Putamen (tissue), 1 donor: ENCODE results near the gene UBE2E2.

Source experiments
- DNase-seq: peaks from one replicate; pipeline ENCODE4 v3.0.0-alpha.2; 2016; ENCODE audit warnings: low spot score

Gene UBE2E2

DNA sequence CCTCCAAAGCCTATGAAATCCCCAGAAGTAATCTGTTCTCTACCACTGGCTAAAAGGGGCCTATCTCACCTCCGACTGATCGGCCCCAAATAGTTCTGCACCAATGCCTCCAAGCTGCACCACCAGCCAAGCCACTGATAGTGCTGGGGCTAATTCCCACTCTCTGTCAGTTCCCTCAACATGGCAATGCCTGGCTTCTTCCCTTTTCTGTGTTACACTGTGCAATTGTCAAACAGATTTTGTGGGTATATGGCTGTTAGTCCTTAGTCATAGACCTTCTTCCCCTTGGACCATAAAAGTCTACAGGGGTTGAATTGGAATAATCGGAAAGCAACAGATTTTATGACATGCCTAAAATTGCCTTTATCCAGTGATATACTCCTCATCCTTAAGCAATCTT, 9.3 kb upstream of the UBE2E2 start:
- no peak for DNase-seq

DNA sequence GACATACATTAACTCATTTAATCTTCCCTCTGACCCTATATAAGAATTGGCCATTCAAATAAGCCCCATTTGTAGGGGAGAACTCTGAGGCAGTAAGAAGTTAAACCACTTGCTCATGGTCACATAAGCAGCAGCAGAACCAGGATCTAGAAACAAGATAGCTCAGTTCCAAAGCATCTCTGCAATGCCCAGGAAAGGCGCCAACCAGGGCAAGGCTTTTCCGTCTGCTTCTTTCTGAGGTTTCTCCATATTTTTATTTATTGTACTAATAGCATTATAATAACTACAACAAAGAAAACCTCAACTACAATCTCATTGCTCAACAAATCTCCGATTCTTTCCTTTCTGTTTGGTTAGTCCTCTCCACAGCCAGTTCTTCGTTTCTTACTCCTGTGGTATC, 4.3 kb upstream of the UBE2E2 start:
- no peak for DNase-seq

DNA sequence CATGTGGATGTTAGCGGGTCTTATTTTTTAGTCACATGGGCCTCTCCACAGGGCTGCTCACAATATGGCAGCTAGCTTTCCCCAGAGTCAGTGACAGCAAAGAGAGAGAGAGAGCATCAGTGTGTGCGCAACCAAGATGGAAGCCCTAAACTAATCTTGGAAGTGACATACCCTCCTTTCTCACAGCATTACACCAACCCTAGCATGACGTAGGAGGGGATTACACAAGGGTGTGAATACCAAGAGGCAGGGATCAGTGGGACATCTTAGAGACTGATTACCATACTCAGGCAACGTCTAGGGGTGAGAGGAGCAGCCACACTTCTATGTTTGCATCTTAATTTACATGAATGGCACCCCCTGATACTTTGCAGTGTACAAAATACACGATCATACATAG, 3.5 kb upstream of the UBE2E2 start:
- DNase-seq = no peak

DNA sequence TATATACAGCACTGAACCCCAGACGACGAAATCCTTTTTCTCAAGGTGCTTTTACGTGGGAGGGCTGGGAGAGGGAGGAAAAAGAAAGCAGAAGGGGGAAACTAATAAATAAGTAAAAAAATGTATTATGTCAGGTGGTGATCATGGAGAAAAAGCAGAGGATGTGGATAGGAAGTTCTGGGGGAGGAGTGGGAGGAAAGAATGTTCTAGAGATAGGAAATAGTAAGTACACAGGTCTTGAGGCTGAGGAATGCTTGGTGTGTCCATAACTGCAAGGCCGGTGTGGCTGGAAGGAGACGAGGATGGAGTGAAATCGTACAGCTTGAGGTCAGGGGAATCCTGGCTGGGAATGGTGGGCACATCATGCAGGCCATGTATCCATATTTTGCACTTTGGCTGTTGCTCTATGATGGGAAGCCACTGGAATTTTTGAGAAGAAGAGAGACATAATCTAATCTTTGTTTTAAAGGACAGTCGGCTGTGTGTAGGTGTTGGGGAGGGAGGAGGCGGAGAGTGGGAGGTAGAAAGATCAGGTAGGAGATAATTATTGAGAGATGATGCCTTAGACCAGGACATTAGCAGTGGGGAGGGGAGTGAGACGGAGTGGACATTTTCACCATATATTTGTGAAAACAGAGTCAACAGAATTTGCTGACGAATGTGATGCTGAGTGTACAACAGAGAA, 1.8 kb upstream of the UBE2E2 start:
- no peak for DNase-seq

DNA sequence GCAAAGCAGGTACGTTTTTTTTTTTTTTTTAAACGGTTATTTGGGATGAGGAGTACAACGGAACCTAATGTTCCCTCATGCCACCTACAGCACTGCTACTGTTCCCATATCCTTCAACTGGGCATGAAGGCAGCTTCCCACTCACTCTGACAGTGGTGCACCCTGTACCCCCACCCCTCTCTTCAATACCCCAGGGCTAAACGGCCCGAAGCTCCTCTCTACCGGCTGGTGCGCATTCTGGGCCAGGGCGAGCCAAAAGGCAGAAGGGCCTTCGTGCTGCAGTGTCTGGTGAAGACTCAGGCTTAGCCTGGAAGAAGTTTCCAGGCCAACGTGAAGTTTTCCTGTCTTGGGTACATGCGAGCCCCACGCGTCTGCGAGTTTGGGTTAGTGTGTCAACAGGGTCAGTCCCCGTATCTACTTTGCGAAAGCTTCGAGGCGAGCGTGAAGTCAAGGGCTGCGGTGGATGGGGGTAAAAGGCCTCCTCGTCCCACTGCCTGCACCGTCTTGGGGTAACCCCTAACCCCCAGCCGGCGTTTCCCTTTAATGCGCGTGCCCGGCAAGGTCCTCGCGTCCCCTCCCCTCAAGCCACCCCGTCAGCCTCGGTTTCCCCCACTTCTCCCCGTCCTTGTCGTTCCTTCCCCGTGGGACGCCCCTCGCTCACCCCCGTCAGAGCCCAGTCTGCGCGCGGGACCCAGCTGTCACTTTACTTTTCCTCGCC, 765 bp upstream of the UBE2E2 start:
- DNase-seq = no peak

DNA sequence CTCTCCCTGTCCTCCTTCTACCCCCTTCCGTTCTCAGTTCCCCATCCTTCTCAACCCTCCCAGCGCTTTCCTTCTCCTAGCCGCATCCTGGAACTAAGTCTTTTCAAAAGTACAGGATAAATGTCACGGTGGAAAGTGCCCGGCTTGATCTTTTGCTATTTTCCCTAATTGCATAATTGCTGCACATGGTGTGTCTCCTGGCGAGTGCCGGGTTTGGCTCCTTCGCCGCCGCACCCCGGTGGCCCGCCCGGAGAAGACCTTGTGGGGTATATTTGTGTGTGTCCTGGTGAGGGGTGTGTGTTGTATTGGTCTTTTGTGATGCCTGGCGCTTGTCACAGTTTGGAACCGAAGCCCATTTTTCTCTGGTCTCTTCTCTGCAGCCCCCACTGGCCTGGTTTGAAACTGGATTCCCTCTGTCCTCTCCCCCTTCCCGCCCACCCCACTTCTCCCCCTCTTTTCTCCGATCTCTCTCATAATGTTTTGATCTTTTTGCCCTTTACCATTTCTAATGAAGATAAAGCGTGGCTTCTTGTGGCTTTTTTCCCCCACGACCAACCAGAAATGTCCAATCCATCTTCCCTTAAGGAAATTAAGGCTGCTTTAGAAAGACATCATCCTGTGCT, 692 bp downstream of the UBE2E2 start:
- peak; percentile 45 for DNase-seq

DNA sequence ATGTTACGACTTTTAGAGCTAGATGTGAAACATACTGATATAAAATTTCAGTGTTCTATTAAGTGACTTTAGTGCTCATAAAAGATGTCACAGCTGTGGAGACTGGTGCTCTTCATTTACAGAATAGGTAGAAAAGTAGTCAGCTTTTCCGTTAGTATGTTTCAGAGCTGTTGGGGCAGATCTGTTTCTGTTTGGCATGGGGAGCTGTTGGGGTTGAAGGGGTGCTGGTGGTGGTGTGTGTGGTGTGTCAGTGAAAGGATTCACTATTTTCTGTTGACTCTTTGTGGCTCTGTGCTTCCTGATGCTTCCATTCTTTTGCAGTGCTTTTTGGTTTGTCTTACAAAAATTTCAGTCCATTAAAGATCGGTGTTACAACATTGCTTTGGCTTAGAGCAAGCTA, 3.2 kb downstream of the UBE2E2 start:
- no peak for DNase-seq

DNA sequence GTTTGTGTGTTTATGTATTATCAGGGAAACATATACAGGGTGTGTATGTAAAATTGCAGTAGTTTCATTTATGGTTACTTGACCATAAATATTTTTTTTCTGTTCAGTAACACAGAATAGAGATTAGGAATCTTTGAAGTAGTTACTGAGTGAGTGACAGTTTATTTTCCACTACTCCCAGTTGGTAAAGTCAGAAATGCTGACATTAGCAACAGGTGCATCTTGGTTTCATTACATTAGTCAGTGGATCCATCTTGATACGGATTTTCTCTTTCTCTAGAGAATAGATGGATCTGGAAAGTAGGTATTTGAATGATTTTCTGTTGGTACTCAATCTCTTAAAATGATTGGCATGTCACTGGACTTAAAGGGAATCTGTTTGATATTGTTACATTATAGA, 6.0 kb downstream of the UBE2E2 start:
- DNase-seq = no peak

DNA sequence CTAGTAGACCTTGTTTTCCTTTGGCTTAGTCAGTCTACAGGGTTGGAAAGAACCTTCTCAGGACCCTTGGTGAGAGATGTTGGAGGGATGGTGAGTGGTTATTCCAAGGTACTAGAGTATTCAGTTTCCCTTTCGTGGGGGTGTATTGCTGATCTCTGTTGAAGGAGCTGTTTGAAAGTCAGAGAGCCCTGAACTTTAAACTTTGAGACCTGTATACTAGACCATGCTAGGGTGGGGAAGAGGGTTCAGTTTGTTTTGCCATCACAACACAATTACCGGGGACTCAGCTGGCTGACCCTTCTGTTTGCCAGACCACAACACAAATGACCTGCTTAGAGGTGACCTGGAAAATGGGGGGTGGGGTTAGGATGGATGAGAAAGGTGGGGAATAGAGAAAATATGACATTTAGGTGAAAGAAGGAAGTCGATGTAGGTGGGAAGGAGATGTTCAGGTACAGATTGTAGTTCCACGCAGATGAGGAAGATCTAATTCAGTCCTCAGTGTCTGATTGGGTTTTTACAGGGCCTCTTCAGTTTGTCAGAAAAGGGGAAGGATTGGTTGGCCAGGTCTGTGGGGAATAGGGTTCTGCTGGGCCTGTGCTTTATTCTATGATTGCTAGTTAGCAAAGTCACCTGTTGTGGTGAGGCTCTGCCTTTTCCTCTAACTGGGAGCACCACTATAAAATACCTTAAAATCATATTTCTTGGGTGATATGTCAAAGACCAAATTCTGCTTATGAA, 6.8 kb downstream of the UBE2E2 start:
- DNase-seq = no peak

DNA sequence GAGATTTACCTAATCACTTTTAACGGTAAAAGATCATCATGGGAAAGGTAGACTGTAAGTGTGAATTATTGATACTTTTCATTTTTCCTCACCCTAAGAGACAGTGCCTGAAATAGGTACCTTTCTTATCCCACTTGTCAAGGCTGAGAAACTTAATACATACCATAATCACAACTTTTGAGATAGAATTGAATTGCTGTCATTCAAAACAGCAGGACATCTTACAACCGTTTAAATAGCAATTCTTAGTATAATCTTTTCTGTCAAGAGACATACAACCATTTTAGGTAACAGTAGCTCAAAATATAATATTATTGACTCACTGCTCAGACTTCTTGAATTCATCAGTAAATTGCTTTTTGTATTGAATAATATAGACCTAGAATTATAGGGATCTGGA, 10.7 kb downstream of the UBE2E2 start:
- DNase-seq = no peak

DNA sequence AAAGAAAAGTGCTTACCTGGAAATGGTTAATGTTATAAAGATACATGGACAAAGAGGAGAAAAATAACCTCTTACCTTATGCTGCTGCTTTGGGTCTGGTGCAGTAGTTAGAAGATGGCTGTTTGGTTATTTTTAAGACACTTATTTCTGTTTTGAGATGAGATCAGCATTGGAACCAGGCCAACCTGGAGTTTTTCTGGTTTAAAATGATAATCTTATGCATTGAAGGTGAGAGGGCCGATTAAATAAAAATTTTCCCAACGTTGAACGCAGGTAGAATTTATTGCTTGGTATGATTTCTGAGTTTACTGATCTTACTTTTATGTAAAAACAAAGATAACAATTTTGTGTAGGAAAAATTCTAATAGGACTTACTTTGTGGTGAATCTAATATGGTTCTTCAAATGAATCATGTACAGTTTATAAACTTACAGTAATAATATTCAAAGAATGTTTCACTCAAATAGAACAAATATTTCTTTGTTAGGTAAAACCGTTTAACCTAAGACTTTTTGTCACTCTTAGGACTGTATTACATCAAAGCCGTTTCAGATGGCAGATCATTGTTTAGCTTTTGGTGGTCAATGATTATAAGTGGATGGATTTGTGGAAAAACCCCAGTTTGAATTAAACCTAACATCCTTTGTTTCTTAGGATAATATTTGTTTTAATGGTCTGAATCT, 14.9 kb downstream of the UBE2E2 start:
- no peak for DNase-seq

DNA sequence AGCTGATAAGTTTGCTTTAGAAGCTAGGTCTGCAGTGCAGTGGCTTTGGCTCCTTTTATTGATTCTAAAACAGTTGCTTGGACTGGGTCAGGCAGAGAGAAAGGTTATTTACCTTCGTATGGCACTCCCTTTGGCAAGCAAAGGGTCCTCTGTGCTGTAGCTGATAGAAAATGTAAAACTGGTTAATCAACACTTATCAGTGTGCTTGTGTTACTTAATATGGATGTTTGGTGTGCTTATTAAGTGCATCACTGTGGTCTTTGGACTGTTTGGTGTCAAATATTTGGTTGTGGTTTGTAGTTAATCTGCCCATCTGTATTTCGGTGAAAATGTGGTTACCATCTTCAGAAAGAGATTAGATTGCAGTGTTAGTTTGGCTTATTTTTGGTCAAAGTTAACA, 16.0 kb downstream of the UBE2E2 start:
- no peak for DNase-seq

DNA sequence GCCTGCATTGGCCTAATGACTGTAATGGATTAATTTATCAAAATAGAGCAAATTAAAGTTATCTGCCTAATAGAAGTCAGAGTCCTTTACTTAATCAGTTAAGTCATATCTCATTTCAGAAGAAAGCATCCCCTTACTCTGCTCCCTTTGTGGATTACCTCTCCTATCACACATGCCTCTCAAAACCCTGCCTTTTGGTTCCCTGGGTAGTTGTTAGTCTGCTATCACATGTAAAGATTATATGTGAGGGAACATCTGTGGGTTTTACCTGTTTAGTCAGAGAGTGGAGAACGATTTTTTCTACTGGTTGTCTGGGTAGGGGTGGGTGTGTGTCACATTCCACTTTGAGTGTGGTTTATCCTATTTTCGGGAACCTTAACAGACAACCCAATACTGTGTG, 16.4 kb downstream of the UBE2E2 start:
- DNase-seq = no peak

DNA sequence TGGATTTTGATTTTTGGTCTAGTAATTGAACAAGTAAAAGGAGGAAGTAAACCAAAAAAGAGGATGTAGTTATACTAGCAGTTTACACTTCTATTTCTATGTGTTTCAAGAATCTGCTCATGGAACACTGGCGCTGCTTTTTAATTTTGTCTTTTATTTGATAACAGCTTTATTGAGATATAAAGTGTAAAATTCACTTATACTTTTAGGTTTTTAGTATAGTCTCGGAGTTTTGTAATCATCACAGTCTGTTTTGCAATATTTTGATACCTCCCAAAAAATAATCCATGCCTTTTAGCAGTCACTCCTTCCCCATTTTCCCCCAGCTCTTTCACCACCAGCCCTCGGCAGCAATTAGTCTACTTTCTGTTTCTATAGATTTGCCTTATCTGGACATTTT, 18.0 kb downstream of the UBE2E2 start:
- no peak for DNase-seq

DNA sequence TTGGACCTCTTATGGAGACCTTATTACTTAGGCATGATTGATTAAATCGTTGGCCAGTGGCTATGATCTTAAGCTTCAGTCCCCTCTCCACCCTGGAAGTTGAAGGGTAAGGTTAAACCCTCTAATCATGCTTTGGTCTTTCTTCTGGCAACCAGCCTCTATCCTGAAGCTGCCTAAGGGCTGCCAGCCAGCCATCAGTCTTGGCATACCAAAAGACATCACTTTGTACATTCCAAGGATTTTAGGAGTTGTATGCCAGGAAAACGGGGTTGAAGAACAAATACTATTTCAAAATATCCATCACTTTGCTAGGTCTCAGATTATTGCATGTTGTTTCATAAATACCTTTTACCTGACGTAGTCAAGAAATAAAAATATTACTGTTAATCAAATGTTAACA, 28.9 kb downstream of the UBE2E2 start:
- DNase-seq = no peak

DNA sequence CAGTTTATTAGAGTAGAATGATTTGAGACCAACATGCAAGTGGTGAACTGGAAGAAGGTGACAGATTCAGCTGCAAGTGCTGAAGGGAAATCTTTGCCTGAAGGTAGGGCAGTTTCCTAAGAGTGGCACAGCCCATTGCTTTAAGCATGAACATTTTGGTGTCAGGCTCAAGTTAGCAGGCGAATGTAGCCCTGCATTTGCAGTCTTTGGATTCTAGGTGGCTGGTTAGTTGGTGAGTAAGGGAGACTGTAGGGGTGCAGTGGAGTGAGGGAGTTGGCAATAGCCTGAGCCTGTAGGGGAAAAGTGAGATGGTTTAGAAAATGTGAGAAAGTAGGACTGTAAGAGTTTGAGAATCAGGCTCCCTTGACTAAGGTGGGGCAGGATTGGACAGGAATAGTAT, 29.7 kb downstream of the UBE2E2 start:
- no peak for DNase-seq

DNA sequence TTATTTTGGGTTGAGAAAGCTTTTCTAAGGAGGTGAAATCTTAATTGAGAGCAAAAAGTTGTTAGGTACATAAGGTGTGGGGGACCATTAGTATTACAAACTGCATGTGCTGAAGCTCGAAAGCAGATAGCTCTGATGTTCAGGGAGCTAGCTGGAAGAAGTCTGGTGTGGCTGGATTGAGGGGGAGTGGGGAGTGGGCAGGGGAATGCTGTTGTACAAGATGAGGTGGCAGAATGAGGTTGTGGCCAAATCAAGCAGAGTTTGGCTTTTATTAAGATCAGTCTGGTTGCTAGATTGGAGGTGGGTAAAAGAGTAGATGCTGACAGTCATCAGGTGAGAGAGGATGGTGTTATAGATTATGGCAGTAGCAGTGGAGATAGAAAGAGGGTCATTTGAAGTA, 32.1 kb downstream of the UBE2E2 start:
- DNase-seq = no peak

DNA sequence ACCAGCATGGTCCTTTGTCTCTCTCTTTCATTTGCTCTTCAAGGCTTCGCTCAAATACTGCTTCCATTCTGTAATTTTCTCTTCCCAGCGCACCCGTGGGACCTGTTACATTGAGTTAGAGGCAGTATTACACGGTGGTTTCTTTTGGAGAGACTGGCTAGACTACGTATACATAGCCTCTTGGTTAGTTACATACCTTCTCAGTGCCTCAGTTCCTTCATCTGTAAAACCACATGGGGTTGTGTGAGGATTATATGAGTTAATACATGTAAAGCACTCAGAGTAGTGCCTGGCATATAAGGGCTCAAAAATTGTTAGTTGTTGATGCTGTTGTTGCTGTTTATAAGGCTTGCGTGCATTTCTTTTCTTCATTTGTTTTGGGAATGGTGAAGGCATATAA, 33.8 kb downstream of the UBE2E2 start:
- DNase-seq = no peak

DNA sequence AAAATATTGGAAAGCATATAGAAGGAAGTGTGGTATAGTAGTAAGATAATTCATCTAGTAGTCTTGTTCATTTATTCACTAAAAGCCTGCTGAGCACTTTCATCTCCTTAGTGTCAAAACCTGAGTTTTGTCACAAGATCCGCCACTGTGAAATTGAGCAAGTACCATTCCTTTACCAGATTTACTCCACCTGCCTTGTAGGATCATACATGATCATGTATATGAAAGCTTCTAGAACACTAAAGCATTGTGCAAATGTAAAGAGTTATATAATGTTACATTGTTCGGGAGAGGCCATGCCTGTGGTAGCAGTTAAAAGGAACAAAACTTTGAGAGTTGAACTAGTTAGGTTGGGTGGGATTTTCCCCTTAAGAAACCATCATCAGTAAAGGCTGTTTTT, 35.0 kb downstream of the UBE2E2 start:
- DNase-seq = no peak

DNA sequence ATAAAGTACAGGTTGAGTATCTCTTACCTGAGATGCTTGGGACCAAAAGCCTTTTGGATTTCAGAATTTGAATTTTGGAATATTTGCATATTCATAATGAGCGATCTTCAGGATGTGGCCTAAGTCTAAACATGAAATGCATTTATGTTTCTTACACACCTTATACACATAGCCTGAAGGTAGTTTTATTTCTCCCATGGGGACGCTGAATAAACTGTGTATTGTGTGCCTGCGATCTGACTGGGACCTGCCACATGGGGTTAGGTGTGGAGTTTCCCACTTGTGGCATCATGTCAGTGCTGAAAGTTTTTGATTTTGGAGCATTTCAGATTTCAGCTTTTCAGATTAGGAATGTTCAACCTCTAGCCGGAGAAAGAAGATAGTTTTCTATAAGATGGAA, 35.5 kb downstream of the UBE2E2 start:
- DNase-seq = no peak

DNA sequence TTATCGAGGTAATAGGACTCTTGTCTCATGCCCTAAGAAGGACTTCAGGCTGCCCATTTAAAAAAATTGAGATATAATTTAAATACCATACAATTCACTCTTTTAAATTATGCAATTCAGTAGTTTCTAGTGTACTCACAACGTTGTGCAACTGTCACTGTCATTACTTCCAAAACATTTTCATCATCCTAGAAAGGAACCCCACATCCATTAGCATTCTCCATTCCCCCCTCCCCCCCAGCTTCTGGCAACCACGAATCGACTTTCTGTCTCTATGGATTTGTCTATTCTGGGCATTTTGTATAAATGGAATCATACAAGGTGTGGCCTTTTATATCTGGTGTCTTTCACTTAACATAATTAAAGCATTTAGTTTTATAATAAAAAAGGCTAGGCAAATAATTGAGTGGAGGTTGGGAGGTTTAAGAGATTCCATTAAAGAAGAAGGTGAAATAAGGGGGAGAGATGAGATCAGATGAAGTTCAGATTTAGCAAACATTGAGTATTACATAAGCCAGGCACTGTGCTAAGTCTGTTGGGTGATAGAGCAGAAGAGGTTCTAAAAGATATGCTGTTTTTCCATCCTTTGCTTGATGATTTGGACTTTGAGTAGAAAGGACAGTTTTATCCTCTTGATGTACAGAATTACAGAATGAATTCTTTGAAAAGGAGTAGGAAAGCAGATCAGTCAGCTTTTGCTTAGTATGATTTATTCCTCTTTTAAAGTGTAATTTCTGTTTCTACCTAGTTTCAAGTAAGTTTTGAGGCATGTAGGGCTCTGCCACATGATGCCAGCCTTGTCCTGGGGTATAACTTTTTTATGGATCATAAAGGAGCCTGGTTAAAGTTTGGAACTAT, 36.3 kb downstream of the UBE2E2 start:
- no peak for DNase-seq
